DLD1 (cell line): ENCODE results near the gene KREMEN1.

Source experiments
- in situ Hi-C: cut with HindIII; loops from 2 replicates; pipeline ENCODE4 v1.10.0; 2017; ENCODE audit warnings: low sequenced_read_pairs

The KREMEN1 gene

DNA sequence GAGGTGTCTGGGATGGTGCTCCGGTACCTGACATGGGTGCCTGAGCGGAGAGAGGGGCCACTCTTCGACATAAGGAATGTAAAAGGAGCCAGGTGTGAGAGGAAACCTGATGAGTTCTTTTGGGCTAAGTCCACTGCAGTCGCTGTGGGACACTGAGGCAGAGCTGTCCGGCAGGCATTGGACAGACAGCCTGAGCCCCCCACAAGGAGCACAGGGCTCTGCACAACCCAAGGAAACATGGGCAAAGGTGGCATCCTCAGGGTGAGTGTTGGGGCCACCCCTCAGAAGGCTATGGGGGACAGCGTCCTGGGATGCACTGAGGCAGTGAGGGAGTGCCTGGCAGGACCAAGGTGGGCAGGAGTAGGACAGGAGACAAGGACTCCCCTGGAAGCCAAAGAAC lies 75.2 kb downstream of the KREMEN1 start:
- in situ Hi-C loops = no loop called here

DNA sequence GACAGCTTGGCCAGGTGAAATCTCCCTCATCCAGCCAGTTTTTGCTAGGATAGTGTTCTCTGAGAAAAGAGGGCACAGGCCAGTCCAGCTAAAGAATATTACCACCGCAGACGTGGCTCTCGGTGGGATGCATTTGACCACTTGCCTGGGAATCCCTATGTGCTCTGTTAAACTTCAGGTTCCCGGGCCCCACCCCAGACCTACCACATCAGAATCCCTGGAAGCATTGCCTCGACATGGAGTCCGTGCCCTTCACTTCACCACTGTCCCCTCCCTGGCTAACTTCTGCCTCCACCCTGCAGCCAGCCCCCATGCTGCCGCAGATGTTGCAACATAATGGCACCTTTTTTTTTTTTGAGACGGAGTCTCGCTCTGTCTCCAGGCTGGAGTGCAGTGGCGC lies 76.0 kb downstream of the KREMEN1 start:
- in situ Hi-C loops = no loop called here

DNA sequence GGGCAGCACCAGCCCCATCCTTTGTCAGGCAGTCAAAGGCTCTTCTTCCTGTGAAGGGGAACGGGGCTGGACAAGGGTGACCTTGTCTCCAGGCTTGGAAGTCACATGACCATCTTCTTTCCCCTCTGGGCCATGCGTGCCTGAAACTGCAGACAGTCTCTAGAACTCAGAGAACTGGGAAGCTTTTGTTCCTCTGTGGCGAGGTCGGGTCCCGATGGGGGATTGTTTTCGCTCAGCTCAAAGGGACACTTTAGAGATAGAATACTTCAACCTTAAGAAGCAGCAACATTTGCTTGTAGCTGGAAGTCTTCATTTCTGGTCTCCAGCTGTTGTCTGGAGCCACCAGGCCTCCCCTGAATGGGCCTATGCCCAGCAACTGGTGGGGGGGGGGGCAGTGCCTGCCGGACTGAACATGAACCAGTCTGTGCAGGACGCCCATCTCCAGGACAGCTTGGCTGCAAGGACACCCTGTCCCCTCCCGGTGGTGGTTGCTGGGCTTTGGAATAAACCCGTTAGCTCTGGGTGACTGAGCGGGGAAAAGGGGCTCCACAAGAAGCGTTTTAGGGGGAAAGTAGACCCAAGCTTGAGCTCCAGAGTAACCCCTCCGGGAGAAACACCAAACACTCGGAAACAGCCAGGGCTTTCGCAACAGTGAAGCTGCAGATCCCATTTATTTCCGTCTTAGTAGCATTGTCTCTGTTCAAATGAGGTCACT lies 77.2 kb downstream of the KREMEN1 start:
- in situ Hi-C loops = no loop called here

DNA sequence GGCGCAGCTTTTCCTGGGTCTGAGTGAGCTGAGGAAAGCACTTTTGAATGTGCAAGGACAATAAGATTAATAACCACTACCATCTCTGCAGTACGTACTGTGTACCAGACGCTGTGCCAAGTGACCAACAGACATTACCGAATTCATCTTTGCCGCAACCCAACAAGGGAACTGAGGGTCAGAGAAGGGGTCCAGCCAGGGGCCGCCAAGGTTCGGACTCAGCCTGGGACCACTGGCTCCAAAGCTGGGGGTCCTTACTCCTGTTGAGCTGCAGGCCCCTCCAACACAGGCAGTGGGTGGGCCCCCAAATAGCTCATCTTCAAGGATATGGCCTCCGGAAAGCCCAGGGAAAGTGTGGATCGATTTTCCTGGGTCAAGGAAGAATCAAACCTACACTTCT lies 77.9 kb downstream of the KREMEN1 start:
- in situ Hi-C loops = no loop called here

DNA sequence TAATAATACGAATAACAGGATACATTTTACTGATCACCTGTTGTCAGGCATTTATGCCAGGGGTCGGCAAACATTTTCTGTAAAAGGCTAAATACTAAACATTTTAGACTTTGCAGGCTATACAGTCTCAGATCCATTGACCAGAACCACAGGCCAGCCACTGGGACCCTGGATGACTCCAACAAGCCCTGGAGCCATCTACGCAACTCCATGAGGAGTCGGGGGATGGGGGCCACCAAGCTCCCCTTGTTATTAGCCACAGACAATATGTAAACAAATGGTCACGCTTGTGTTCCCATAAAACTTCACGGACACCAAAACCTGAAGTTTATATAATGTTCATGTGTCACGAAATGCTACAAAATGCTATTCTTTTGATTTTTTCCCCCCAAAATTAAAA lies 78.5 kb downstream of the KREMEN1 start:
- in situ Hi-C loops = no loop called here

GRCh38 chr22:29152045-29152953 lies 79.5 kb downstream of the KREMEN1 start:
- in situ Hi-C loops = no loop called here

- in situ Hi-C loops = no loop called here
These were observed 80.3 kb downstream of the KREMEN1 start for GRCh38 chr22:29152954-29153719.

DNA sequence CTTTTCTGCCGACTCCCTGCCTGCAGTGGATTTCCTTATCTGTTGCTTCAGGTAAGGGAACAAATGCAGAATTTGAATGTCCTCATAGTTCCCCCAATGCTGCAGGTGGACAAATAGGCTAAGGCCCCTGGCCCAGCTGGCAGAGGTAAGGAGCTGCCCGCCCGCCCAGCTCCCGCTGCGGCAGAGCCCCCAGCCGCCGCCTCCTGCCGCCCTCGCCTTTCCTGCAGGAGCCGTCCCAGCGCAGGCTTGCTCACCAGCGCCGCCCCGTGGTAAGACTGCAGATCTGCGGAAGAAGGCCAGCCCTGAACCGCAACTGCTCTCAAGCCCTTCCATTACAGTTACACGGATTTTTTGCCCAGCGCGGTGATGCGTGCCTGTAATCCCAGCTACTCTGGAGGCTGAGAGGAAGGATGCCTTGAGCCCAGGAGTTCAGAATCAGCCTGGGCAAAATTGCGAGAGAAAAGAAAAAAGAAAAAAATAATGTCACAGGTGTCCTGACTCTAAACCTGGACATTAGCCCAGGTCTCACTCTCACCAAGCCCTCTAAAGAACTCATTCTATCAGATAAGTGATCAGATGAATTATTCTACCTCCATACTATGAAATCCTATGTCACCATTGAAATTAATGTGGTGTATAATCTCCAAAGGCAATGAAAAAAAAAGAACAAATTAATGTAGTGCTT lies 81.7 kb downstream of the KREMEN1 start:
- in situ Hi-C loops = no loop called here

DNA sequence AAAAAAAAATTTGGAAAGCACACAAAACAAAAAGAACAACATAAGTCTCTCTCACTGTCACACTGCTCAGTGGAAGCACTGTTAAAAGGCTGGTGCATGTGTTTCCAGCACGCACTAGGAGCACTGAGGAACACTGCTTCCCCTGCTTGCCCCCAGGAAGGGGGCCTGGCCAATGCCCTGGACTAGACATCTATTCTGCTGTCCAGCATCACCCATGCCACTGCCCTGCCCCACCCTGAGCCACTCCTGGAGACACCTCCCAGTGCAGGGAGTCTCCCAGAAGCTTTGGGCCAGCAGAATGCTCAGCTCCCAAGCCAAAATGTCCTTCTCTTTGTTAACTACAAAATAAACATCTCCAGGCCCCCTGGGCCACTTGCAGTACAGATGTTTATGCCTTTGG lies 83.1 kb downstream of the KREMEN1 start:
- in situ Hi-C loops = no loop called here

GRCh38 chr22:29156507-29156906 lies 83.7 kb downstream of the KREMEN1 start:
- in situ Hi-C loops = no loop called here

DNA sequence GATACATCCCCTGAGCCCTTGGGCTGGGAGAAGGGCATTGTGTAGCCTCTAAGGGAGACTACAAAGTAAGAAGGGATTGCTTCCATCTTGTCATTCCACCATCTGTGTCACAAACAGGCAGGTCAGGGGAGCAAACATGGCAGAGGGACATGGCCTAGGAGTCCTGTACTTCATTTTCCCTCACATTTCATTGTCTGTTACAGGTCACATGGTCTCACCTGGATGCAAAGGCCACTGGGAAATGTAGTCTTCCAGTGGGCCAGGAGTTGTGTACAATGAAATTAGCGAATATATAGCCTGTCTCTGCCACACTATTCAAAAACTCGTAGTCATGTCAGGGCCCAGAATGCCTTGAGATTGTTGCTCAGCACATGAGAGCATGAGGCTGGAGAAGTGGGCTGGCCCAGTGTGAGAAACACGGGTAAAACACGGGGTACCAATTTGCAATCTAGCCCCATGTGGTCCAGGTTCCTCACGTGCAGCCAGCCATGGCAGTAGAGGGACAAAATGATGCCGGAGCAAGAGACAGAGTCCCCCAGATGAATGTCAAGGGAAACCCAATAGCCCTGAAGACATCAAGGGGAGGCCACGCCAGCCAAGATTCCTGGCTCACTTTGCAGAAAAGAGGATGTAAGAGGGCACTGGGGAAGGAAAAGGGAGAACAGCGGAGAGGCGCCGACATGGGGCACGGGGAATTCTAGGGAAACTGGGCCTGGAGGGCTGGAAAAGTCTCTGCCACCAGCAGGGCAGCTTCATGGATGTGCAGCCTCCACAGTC lies 85.1 kb downstream of the KREMEN1 start:
- in situ Hi-C loops = no loop called here

- in situ Hi-C loops = no loop called here
These were observed 85.7 kb downstream of the KREMEN1 start for GRCh38 chr22:29158546-29158945.

DNA sequence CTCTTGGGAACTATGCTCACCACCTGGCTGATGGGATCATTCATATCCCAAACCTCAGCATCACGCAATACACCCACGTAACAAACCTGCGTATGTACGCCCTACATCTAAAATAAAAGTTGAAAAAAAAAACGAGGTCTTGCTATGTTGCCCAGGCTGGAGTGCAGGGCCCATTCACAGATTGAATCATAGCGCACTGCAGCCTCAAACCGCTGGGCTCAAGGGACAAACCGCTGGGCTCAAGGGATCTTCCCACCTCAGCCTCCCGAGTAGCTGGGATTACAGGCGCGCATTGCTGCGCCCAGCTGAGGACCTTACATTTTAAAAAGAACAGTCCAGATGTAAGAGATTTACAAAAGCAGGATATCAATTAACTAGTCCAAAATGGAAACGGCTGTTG lies 91.0 kb downstream of the KREMEN1 start:
- in situ Hi-C loops = no loop called here

GRCh38 chr22:29165321-29166060 lies 92.7 kb downstream of the KREMEN1 start:
- in situ Hi-C loops = no loop called here

DNA sequence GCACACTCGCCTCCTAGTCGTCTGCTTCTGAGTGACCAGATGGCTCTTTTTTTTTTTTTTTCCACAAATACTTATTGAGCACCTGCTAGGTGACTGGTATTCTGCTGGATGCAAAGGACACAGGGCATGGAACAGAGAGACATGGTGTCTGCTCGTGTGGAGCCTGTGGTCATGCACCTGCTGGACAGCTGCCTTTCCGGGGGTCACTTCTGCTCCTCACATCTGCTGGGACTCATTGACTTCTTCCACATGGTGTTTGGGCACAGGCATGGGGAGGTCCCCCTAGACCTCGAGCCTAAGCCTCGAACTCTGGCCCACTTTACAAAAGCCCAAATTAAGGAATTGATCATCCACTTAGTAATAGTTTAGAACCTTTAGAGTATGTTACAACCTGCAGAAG lies 93.3 kb downstream of the KREMEN1 start:
- in situ Hi-C loops = no loop called here

DNA sequence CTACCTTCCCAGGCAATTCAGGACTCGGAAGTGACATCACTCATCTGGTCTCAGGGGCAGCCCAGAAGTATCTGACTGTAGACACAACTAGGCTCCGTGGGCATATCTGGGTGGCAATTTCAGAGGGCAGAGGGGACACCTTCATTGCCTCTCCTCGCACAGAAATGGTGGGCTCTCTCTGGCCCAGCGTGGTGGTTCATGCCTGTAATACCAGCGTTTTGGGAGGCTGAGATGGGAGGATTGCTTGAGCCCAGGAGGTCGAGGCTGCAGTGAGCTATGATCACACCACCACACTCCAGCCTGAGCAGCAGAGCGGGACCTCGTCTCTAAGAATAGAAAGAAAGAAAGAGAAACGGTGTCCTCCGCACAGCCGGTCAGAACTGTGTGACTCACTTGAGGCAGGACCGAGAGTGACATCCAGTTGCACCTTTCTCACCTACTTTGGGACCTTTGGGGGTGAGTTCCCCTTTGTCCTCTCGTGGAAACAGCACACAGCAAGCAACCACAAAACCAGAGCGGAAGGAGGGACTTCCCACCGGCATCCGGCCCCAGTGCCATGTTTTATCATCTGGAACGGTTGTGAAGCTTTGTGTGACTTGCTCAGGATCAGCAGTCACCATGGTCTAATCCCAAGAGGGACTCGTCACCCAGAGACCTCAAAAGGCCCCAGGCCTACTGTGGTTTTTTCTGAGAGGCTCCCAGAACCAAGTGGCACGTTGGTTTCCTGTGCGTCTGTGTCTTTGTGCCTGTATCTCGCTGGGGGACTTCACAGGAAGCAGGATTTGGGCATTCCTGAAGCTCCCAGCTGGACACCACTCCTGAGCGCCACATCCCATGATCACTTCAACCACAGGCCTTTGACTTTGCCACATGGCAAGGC lies 94.4 kb downstream of the KREMEN1 start:
- in situ Hi-C loops = no loop called here

- in situ Hi-C loops = no loop called here
These were observed 98.9 kb downstream of the KREMEN1 start for GRCh38 chr22:29171721-29172120.

- in situ Hi-C loops = no loop called here
These were observed 99.4 kb downstream of the KREMEN1 start for GRCh38 chr22:29172216-29172615.
